Activated naive CD4-positive, alpha-beta T cell treated with Interleukin-2 at 50 U/mL for 16 hours (primary cell): ENCODE results near the gene CCR3.
A peak's percentile ranks its signal among the peaks of the same experiment; 100 is the strongest.

Source experiments
- DNase-seq: peaks from one replicate; pipeline ENCODE4 v3.0.0-alpha.2; 2020

The CCR3 gene

DNA sequence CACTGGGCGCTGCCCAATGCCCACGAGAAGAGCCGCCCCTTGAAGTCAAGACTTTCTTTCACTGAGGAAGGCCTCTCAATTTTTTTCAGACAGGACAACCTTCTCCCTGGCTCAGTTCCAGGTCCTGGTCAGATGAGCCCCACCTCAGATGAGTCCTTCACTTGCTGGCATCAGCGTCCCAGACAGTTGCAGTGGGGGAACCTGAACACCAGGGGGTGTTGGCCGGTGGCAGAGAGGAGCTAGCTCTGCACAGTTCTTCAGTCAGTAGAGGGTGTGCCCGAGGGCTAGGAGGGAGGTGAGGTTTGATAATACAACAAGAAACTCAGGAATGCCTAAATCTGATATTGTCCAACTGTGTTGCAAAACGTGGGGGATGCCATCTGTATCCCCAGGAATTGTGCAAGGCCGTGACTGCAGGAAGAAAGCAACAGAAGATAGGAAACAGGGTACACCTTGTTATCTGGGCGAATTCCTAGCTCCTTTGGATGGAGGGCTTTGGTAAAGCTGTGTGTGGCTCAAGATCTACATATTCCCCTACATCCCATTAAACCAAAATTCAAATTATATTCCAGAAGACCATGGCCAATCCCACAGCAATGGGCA lies 34.3 kb downstream of the CCR3 start:
- peak; percentile 84 for DNase-seq

DNA sequence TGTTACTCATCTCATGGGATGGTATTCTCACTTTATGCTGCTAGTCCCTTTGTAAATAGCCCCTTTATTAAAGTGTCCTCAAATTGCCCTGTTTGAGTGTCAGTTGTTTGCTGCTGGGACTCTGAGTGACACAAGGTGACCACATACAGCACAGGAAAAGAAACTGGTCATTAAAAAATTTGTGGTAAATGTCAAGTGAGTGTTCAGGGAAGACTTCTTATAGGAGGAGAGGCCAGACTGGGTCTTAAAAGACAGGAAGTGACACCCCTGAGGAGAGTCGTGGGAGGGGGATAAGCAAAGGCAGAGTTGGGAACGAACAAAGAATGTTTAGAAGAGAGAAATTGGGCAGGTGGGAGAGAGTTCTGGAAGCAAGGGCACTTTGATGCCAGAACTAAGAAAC lies 35.2 kb downstream of the CCR3 start:
- DNase-seq = no peak

DNA sequence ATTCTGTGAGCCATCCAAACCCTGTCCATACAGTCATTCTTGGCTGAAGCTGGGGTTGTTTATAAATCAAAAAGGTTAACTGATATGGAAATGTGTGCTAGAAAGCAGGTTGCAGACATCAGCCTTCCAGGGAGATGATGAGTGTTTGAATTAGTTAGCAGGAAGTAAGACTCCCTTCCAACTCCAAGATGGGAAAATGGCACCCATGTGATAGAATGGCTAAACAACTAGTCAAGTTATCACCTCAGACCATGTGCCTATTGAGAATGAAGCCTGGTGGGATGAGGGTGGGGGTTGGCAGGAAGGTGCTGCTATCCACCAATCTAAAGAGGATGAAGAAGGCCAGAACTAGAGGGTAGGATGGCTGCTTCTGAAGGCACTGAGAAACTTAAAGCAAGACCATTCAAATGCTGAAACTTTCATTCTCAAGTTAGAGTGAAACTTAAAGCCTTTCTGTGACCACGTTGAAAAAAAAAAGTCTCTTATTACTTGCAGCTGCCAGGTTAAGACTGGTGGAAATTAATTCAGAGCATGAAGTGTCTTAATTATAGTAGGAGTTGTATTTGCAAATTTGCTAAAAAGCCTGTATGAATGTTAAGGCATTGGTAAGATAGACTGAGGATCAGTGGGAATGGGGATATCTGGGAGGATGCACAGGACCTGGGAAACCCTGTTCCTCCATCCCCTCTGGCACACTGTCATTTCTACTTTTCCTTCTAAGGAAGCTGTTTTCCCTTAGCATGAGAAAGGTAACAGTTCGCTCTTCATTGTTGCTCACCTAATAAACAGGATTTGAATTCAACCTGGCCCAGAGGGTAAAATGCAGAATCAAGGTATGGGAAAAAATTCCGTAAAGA lies 36.8 kb downstream of the CCR3 start:
- no peak for DNase-seq

DNA sequence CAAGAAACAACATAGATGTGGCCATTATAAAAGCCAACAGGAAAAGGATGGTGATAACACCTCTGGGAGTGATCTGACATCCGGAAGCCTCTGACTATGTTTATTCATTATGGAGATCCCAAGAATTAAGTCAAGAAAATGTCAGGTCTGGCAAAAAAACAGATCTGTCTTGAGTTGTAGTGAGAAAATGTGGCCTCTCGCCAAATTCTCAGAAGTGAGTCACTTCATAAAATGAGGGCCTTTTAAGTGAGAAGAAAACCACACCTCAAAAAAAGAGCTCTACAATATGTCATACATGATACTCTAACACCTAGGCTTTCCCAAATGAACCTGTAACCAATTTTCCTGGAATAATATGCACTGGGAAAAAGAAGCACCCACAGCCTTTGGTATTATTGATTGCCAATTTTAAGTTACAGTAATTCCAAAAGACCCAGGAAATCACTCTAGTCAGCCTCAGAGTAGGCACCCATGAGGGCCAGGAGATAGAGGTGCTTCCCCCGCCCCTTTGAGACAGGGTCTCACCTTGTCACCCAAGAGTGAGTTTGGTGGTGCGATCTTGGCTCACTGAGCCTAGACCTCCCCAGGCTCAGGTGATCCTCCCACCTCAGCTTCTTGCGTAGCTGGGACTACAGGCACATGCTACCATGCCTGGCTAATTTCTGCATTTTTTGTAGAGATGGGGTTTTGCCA lies 38.0 kb downstream of the CCR3 start:
- peak; percentile 54 for DNase-seq

DNA sequence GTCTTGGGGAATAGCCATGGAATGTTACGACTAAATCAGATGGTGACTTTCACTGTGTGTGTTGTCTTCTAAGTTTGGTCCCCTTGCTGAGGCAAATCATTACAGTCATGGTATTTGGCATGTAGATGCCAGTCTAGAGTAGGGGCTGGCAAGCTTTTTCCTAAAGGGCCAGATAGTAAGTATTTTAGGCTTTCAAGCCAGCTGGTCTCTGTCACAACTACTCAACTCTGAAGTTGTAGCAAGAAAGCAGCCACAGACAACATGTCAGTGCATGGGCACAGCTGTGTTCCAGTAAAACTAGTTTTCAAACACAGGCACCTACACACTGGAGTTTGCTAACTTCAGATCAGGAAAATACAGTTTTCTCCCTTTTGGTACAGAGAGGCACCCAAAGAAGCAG lies 39.3 kb downstream of the CCR3 start:
- no peak for DNase-seq

DNA sequence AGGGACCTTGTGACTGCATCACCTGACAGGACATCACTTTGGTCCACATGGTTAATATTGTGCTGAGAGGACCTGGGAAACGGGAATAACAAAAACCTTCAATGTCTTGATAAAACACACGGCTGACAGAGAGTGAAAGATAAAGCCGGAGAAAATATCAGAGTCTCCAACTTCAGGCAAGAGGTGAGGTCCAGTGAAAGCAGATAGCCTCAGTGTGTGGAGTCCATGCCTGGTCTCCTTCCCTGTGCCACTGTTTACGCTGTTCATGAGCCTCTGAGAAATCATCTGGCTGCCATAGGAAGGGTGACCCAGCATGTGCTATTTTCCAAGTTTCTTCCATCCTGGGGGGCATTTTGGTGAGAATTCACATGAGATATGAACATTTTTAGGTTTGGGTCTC lies 39.8 kb downstream of the CCR3 start:
- no peak for DNase-seq

DNA sequence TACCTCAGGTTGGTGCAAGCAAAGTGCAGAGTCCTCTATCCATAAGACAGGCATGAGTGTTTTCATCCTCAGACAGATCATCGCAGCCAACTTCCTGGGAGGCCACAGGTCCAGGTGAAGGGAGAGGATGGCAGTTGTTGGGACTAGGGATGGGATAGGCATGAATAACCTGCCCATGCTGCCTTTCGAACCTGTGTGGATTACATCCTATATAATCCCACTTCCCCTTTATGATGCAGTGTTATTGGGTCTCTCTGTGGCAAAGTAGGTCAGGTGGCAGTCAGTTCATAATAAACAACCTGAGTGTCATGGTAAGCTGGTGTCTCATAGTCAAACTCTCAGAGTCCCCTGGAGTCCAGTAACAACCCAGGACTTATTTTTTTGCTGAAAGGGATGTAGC lies 40.4 kb downstream of the CCR3 start:
- DNase-seq = no peak

DNA sequence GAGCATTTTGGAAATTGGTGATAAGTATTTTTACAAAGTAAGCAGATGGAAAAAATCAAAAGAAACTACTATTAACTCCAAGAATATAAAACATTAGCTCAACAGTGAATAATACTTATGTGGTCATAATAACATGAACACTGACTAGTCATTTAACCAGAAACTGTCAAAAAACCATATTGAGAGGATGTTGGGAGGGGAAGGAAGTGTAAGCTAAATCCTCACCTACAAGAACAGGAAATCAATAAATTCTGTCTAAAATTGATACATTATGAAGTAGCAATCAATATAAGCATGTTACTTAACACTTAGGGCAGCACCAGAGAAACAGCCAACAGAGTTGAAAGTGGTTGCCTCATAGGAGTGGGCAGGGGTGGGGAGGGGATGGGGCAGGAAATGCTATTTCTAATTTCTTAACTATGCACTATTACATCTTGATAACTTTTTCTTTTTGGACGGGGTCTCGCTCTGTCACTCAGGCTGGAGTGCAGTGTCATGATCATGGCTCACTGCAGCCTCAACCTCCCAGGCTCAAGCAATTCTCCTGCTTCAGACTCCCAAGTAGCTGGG lies 41.7 kb downstream of the CCR3 start:
- no peak for DNase-seq

DNA sequence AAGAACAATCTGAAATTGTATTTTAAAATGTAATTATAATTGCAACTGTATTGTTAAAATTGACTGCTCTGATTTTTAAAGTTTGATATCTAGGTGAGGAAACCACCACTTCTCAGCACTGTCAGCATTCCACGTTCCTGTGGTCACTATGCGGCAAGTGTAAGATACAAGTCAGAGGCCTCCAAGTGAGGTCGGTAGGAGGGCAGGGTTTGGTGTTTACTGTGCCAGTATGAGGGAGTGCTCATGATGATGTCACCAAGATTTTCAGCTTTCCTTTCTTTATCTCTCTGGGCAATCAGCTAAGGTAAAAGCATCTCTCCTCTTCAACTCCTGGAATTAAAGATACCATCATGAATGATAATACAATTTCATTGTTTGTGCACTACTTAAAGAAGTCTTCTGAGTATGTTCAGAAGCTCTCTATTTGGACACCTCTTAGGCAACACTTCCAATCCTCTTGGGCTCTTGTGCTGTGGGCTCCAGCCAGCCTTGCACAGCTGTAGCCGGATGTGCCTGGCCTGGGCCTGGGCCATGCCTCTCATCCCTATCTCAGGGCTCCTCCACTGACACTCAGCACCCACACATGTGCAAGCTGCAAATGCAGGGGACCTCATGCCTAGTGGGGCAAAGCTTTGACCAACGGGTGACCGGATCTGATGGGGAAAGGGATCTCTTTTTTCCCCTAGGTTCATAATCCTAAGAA lies 42.9 kb downstream of the CCR3 start:
- peak; percentile 63 for DNase-seq

DNA sequence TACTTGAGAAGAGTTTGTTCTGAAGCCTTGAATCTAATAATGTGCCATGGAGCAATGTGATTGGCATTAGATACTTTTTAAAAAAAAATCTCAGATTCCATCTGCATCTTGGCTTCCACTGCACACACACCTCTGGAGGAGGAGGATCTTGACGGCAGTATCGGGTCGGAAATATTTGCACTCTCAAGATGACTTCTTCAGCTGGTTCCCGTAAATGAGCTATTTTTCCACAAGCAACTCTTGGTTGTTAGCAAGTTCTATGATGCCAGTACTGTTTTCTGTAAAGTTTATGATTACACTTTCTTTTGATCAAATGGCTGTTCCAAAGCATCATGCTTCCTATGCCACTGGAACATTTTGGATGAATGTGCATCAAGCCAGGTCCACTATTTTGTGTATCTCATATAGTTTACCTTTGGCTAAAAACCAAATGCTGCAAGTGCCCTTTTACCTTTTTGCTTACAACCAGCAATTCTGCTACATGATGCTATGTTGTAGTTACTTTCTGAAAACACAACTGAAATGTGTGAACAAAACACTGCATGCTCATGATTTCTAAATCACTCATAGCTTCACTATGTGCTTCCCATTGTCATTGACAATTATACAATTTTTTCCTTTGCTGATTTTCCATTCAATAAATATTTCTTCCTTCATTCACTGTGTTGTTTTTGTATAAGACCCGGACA lies 43.8 kb downstream of the CCR3 start:
- DNase-seq = no peak

DNA sequence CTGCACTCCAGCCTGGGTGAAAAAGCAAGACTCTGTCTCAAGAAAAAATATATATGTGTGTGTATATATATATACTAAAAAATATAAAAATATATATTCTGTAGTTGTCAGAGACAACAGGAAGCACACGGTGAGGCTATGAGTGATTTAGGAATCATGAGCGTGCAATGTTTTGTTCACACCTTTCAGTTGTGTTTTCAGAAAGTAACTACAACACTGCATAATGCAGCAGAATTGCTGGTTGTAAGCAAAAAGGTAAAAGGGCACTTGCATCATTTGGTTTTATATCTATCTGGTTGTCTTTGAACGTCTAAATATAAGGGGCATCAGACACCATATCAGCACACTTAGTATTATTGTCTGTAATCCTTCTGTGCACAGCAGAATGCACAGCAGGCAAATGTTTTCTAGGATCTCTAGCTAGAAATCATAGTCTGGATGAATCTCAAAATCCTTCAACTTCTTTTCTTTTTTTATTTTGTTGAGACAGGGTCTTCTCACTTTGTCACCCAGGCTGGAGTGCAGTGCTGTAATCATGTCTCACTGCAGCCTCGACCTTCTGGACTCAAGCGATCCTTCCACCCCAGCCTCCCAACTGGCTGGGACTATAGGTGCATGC lies 44.8 kb downstream of the CCR3 start:
- DNase-seq = no peak

DNA sequence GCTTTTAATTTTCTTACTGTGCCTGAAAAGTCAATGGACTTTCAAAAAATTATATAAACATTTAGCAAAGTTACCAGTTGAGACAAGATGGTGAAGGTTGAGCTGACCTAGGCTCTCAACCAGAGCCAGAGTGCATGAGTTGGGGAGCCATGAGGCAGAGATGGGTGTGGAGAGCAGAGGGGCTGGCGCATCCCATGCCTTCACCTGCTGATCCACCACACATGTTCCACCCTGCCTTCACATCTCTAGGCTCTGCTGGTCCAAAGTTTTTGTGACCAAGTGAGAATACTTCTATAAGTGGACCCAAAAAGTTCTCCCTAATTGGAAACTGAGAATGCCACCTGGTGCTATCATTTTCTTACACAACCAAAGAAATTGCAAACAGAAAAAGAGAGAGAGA lies 47.3 kb downstream of the CCR3 start:
- no peak for DNase-seq

DNA sequence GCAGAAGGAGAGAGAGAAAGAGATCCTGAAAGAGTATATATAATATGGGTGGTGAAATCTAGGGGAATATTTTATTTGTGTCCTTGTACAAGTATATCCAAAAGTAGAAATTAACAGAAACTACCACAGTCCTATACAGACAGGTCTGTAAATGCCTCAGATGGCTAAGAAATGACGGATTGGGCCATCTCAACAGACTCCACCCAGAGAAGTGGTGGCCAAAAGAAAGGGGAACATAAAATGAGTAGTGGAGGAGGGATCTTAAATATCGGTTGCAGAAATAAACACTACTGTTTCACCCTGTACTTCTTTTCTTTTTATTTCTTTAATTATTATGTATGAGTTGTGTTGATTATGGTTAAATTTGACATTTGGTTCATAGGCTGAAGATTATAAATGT lies 47.7 kb downstream of the CCR3 start:
- no peak for DNase-seq

DNA sequence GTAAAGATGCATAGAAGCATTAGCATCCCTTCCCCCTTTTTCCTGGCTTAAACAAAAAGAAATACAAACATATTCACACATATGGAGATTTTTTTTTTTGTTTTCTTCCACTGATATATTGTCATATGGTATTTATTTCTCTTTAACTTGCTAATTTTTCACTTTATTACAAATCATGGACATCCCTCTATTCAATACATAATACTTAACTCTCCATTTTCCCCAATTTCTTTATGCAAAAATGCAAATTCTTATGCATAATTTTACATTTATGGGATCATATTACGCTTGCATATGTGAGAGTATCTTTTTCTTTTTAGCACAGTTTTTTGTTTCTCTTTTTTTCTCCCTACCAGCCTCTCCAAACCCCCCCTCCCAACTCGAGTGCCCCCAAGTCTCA lies 48.8 kb downstream of the CCR3 start:
- DNase-seq = no peak

DNA sequence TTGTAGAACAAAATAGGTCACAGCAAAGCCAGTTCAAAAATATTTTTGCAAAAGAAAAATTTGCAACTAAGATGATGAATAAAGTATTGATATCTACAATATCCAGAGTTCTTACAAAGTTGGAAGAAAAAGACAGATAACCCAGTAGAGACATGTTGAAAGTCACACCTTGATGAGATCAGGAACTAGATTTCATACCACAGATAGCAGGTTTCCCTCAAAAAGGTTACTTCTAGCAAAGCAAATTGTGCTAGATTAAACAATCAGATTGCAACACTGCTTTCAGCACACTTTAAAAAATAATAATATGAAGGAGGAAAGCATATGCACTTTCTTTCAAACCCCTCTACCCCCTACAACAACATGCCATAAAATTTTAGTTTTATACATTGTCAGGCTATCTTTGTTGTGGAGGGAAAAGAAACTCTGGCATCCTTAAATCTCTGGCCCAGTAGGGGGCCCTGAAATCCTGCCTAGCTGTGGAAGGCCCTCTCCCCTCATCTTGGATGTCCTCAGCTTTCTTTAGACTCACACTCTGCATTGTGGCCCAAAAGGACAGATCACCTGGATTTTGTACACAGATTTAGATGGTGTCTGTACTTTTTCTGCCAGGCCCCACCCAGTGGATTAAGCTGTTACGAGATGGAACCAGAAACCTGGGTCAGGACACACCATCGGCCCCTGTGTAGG lies 50.9 kb downstream of the CCR3 start:
- DNase-seq = no peak

DNA sequence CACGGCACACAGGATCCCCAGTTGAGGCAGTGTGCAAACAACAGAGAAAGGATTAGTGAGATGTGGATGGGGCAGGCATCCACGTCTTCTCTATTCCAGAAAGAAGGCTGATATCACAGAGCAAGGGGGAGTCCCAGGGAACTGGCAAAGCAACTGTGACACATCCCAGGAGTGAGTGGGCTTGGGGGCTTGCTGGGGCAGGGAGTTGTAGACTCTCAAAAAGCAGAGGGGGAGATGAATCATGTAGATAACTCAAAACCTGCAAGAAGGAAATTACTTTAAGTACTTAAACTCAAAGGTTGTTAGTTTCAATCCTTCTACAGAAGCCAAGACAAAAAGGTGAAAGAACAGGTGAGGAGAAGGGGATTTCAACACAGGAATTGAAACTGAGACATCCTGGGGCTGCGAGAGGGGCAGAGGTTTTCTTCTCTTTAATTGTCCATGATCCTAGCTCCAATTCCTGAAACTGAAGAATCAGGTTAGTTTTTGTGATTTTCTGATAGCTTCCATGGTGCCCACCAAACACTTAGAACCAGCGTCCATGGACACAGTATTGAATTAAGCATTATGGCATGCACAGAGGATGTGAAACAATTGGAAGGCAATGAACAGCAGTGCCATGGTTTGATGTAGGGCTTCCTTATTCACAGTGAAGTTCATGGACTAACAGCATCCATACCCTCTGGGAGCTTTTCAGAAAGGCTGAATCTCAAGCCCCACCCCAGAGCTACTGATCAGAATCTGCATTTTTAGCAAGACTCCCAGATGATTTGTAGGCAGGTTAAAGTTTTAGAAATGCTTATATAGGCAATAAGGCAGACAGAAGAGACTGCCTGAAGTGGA lies 52.0 kb downstream of the CCR3 start:
- peak; percentile 87 for DNase-seq

DNA sequence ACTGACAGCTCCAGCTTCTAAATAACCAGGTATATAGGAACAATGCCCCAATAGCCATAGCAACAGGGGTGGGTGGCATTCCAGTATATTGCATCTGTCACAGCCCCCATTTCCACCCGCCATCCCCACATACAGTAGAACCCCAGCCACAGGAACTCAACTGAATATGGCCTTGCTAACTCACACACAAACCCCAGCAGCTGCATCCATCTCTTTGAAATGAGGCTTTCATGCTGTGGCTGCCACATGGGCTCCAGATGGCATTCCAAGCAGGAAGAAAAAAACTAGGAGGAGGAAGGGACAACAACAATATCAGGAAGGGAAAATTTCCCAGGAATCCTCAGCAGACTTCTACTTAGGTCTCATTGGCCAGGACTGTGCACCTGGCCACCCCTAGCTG lies 54.6 kb downstream of the CCR3 start:
- DNase-seq = no peak

DNA sequence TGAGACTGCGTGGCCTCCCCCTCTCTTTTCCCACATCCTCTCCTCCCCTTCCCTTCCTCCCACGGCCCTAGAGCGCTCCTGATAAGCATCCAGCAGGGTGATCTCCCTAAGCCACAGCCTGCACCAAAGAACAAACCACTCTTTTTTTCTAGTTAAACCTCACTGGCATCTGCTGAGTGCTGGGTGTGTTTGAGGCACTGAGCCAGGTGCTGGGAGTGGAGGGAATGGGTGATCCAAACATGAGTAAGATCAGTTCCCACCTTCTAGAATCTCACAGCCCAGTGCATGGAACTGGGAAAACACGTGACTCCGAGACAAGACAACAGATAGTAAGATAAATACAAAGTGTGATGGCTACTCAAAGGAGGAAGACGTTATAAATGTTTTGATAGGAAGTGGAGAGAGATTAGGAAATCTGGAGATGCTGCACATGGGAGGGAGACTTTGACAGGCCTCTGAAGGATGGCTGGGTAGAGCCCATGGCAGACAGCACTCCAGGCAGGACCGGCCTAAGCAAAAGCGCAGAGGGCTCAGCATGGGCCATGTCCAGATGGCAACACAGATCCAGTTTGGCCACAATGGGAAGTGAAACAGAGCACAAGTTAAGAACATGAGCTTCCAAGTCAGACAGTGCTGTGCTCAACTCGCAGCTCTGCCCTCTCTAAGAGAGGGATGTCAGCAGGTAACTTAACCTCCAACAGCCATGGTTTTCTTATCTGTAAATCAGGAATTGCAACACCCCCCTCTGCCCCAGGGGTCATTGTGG lies 55.6 kb downstream of the CCR3 start:
- no peak for DNase-seq

DNA sequence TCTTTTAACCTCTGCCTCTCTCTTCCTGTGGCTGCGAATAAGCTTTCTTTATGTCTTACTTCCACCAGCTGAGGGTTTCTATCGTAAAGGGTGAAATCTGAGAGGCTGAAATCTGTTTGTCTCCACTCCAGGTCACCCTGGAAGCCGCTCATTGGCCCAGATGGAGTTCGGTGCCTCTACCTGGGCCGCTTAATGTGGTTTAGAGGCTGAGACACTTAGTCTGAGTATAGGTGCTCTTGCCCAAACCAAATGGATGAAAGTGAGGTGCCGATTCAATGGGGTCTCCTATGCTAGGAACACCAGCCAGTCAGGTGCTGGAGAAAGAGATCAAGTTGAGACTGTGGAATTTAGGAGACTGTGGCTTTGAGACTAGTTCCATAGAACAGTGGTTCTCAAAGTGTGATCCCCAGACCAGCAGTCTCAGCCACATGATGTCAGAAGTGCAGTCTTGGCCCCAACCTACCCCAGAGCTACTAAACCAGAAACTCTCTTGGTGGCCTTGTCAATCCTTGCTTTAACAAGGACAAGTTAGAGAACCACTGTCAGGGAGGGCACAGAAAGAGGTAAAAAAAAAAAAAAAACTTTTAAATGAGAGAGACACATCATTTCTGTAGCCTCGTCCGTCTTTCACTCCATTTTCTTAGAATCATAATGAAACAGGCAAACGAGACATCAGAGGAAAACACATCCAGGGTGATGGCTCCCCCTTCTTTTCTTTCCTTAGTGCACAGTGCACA lies 56.8 kb downstream of the CCR3 start:
- DNase-seq = peak; percentile 48
